Mesenchymal stem cell (in vitro differentiated cells and primary cell): ENCODE results near the gene RPTOR.
"Not testable (repeated sequence)": the region's sequence is repeated elsewhere in the genome, so short reads cannot be mapped to it uniquely, and the experiment has no call there.

Experiments
- DNase-seq: peaks from one replicate; pipeline ENCODE4 v3.0.0-alpha.2; 2013
- H2AFZ ChIP-seq: one replicate; pipeline ENCODE4 v1.6.1; 2013; ENCODE audit warnings: low read depth, mild to moderate bottlenecking, control low read depth, inconsistent platforms, low read length, moderate library complexity
- H2AK5ac ChIP-seq: 2 replicates; pipeline ENCODE4 v1.6.1; 2013; ENCODE audit warnings: low read length, moderate library complexity, mild to moderate bottlenecking, inconsistent platforms; ENCODE audit not compliant: severe bottlenecking
- H2BK120ac ChIP-seq: one replicate; pipeline ENCODE4 v1.6.1; 2013; ENCODE audit warnings: low read depth, mild to moderate bottlenecking, inconsistent platforms, low read length, moderate library complexity
- H2BK12ac ChIP-seq, 2 experiments: one replicate each; pipeline ENCODE4 v1.6.1; 2013; ENCODE audit warnings: inconsistent platforms in 2 of 2, low read length in 2 of 2, mild to moderate bottlenecking in 2 of 2, moderate library complexity in 2 of 2, control low read depth in 1 of 2
- H2BK15ac ChIP-seq: one replicate; pipeline ENCODE4 v1.6.1; 2013; ENCODE audit warnings: mild to moderate bottlenecking, low read depth, inconsistent platforms; ENCODE audit not compliant: poor library complexity, severe bottlenecking
- H2BK5ac ChIP-seq: 2 replicates; pipeline ENCODE4 v1.6.1; 2013; ENCODE audit warnings: low read depth, mild to moderate bottlenecking, low read length, control low read depth, inconsistent platforms; ENCODE audit not compliant: poor library complexity, severe bottlenecking
- H3K14ac ChIP-seq, 2 experiments: one replicate each; pipeline ENCODE4 v1.6.1; 2013; ENCODE audit warnings: inconsistent platforms in 2 of 2, low read length in 2 of 2, control low read depth in 1 of 2, mild to moderate bottlenecking in 1 of 2, moderate library complexity in 1 of 2
- H3K18ac ChIP-seq, 2 experiments: one replicate each; pipeline ENCODE4 v1.6.1; 2013; ENCODE audit warnings: inconsistent platforms in 2 of 2, low read length in 2 of 2, control low read depth in 1 of 2, low read depth in 1 of 2, mild to moderate bottlenecking in 1 of 2
- H3K23ac ChIP-seq, 2 experiments: one replicate each; pipeline ENCODE4 v1.6.1; 2013; ENCODE audit warnings: inconsistent platforms in 2 of 2, low read length in 2 of 2, mild to moderate bottlenecking in 2 of 2, moderate library complexity in 2 of 2, control low read depth in 1 of 2
- H3K27ac ChIP-seq: 2 replicates; pipeline ENCODE4 v1.5.1; 2013; ENCODE audit warnings: mild to moderate bottlenecking, moderate library complexity, low read length, control low read depth, inconsistent platforms; ENCODE audit not compliant: poor library complexity, severe bottlenecking
- H3K27me3 ChIP-seq, 2 experiments: 2 replicates each; pipeline versions ENCODE4 v1.6.1 to v1.7.0; 2013; ENCODE audit warnings: low read length in 2 of 2, mild to moderate bottlenecking in 2 of 2, moderate library complexity in 2 of 2, control low read depth in 1 of 2, inconsistent platforms in 1 of 2; ENCODE audit not compliant: control insufficient read depth in 1 of 2, insufficient read depth in 1 of 2
- H3K36me3 ChIP-seq, 2 experiments: 2 replicates each; pipeline versions ENCODE4 v1.6.1 to v1.7.0; 2013; ENCODE audit warnings: low read length in 2 of 2, control low read depth in 1 of 2, inconsistent platforms in 1 of 2, low read depth in 1 of 2, mild to moderate bottlenecking in 1 of 2; ENCODE audit not compliant: insufficient read depth in 2 of 2, control insufficient read depth in 1 of 2
- H3K4ac ChIP-seq, 2 experiments: one replicate each; pipeline ENCODE4 v1.6.1; 2013; ENCODE audit warnings: inconsistent platforms in 2 of 2, low read length in 2 of 2, mild to moderate bottlenecking in 2 of 2, moderate library complexity in 2 of 2, control low read depth in 1 of 2, low read depth in 1 of 2
- H3K4me1 ChIP-seq: 2 replicates; pipeline ENCODE4 v1.6.1; 2013; ENCODE audit warnings: low read depth, low read length, control low read depth; ENCODE audit not compliant: control insufficient read depth, insufficient read depth
- H3K4me2 ChIP-seq: 2 replicates; pipeline ENCODE4 v1.6.1; 2013; ENCODE audit warnings: low read length, mild to moderate bottlenecking, inconsistent platforms; ENCODE audit not compliant: poor library complexity, severe bottlenecking
- H3K4me3 ChIP-seq, 2 experiments: 2 replicates each; pipeline versions ENCODE4 v1.5.1 to v1.7.0; 2013; ENCODE audit warnings: low read length in 2 of 2, mild to moderate bottlenecking in 2 of 2, control low read depth in 1 of 2, low read depth in 1 of 2; ENCODE audit not compliant: insufficient read depth in 1 of 2
- H3K79me1 ChIP-seq: replicated peaks from 2 replicates; pipeline ENCODE4 v1.6.1; 2013; ENCODE audit warnings: mild to moderate bottlenecking, control low read depth, low read length, inconsistent platforms; ENCODE audit not compliant: poor library complexity, severe bottlenecking
- H3K9ac ChIP-seq: 2 replicates; pipeline ENCODE4 v1.7.0; 2013; ENCODE audit warnings: mild to moderate bottlenecking, low read length, moderate library complexity
- H3K9me3 ChIP-seq: 2 replicates; pipeline ENCODE4 v1.7.0; 2013; ENCODE audit warnings: mild to moderate bottlenecking, low read length; ENCODE audit not compliant: control insufficient read depth
- H4K8ac ChIP-seq: one replicate; pipeline ENCODE4 v1.6.1; 2013; ENCODE audit warnings: inconsistent platforms, mild to moderate bottlenecking, low read length, moderate library complexity
- H4K91ac ChIP-seq: one replicate; pipeline ENCODE4 v1.6.1; 2013; ENCODE audit warnings: mild to moderate bottlenecking, low read length, inconsistent platforms
- WGBS: methylation state at CpG from one replicate; pipeline ENCODE4 v1.1.7; 2013; ENCODE audit warnings: mixed read lengths; 5-methylcytosine and 5-hydroxymethylcytosine counted together

The RPTOR gene

DNA sequence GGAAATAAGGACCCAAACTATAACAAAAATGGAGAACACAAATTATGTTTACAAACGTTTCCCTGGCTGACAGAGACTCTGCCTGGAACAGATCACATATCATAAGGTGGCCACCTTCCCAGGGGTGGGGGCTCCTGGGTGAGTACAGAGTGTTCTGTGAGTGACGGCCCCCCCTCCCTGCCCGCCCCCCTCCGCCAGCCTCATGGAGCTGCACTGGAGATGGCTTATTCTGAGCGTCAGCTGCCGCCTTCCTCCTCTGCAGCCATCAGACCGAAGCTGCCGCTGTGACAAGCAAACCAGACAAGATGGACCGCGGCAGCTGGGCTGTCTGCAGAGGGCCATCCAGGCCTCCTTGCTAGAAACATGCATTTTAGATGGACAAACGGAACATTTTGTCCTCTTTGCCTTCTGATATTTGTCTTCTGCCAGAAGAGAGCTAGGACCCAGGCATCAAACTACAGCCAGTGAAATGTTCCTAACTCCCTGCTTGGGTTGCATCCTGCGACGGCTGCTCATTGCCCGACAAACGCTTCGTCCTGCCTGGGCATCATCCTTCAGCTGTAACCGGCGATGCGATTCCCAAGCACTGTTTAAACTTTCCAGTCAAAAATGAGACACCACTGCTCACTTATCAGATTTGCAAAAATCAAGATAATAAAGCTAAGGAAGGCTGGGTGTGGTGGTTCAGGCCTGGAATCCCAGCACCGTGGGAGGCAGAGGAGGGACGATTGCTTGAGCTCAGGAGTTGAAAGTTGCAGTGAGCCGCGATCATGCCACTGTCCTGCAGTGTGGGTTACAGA lies 15.3 kb upstream of the RPTOR start:
- no peak overlapping the region for H4K8ac ChIP-seq
- H4K91ac ChIP-seq, result no peak overlapping the region
- H3K9ac ChIP-seq, result peak overlapping the region; percentile 32
- H2BK12ac ChIP-seq, result no peak overlapping the region
- no peak overlapping the region for H3K14ac ChIP-seq
- no peaks in the 10 kb centered on the region for H3K79me1 ChIP-seq
- H3K27me3 ChIP-seq, result peaks cover 0 to 52% of the 10 kb centered on the region in 2 experiments
- H3K4ac ChIP-seq, result no peak overlapping the region
- no peak overlapping the region for H3K4me3 ChIP-seq
- peaks cover 12% of the 10 kb centered on the region for H3K4me1 ChIP-seq
- no peak overlapping the region for H2AFZ ChIP-seq
- H3K9me3 ChIP-seq, result no peaks in the 10 kb centered on the region
- DNase-seq, result no peak
- no peak overlapping the region for H2BK120ac ChIP-seq
- no peak overlapping the region for H3K27ac ChIP-seq
- 78% methylated on average over 17 of the region's 23 CpGs for WGBS
- H2BK15ac ChIP-seq, result no peak overlapping the region
- no peak overlapping the region for H2AK5ac ChIP-seq
- H3K4me2 ChIP-seq, result no peak overlapping the region
- H3K36me3 ChIP-seq, result no peaks in the 10 kb centered on the region
- no peak overlapping the region for H3K23ac ChIP-seq
- no peak overlapping the region for H3K18ac ChIP-seq
- H2BK5ac ChIP-seq, result no peak overlapping the region

DNA sequence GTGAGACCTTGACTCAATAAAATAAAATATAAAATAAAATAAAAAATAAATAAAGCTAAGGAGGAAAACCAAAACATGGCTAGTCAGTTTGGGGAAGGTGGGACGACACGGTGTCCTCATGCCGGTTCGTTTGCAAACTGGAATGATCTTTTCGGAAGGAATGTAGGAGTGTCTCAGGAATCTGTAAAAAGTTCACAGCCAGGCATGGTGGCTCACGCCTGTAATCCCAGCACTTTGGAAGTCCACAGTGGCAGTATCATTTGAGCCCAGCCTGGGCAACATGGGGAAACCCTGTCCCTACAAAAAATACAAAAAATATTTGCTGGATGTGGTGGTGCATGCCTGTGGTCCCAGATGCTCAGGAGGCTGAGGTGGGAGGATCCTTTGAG lies 14.7 kb upstream of the RPTOR start:
- 91% methylated on average over 6 of the region's 6 CpGs for WGBS

DNA sequence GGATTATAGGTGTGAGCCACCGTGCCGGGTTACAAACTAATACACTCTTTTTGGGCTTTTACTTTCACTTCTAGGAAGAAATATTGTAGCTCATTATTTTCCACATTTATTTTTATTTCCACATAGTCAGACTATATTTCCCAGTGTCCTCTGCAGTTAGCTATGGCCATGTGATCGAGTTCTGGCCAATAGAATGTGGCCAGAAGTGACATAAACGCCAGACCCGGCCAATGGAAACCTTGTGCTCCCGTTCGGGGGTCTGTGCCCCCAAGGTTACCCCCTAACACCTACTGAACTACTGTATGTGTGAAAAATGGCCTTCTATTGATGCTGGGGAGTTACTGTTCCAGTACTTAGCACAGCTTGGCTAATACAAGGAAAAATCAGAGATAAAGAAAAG lies 13.2 kb upstream of the RPTOR start:
- H3K79me1 ChIP-seq, result no peaks in the 10 kb centered on the region
- no peak overlapping the region for H3K4ac ChIP-seq
- H3K9me3 ChIP-seq, result no peaks in the 10 kb centered on the region
- peaks cover 10% of the 10 kb centered on the region for H3K4me1 ChIP-seq
- H3K23ac ChIP-seq, result no peak overlapping the region
- peaks cover 0 to 36% of the 10 kb centered on the region in 2 experiments for H3K27me3 ChIP-seq
- H2BK15ac ChIP-seq, result no peak overlapping the region
- H3K9ac ChIP-seq, result no peak overlapping the region
- H3K14ac ChIP-seq, result no peak overlapping the region
- H3K36me3 ChIP-seq, result no peaks in the 10 kb centered on the region
- no peak overlapping the region for H3K4me2 ChIP-seq
- H2AK5ac ChIP-seq, result no peak overlapping the region
- no peak overlapping the region for H3K27ac ChIP-seq
- 74% methylated on average over 5 of the region's 7 CpGs for WGBS
- DNase-seq, result no peak
- no peak overlapping the region for H4K8ac ChIP-seq
- no peak overlapping the region for H4K91ac ChIP-seq
- H3K4me3 ChIP-seq, result no peak overlapping the region
- no peak overlapping the region for H2BK120ac ChIP-seq
- no peak overlapping the region for H2BK5ac ChIP-seq
- H3K18ac ChIP-seq, result no peak overlapping the region
- no peak overlapping the region for H2BK12ac ChIP-seq
- no peak overlapping the region for H2AFZ ChIP-seq

More for the DNA sequence above, 14.7 kb upstream of the RPTOR start:
- Histone ChIP-seq H4K91ac (no peak overlapping the region), H2BK120ac (no peak overlapping the region), H3K79me1 (no peaks in the 10 kb centered on the region), H3K14ac (no peak overlapping the region), H3K4me1 (peaks cover 10% of the 10 kb centered on the region), H2AFZ (no peak overlapping the region), H3K9me3 (no peaks in the 10 kb centered on the region), H3K36me3 (no peaks in the 10 kb centered on the region), H3K4me2 (no peak overlapping the region), H3K9ac (no peak overlapping the region), H2BK15ac (no peak overlapping the region), H3K18ac (no peak overlapping the region), H3K4me3 (no peak overlapping the region), H2AK5ac (no peak overlapping the region), H3K27me3 (peaks cover 0 to 50% of the 10 kb centered on the region in 2 experiments), H3K4ac (no peak overlapping the region), H4K8ac (no peak overlapping the region), H3K23ac (no peak overlapping the region), H2BK12ac (no peak overlapping the region), H3K27ac (no peak overlapping the region), H2BK5ac (no peak overlapping the region)
- DNase-seq, result no peak

DNA sequence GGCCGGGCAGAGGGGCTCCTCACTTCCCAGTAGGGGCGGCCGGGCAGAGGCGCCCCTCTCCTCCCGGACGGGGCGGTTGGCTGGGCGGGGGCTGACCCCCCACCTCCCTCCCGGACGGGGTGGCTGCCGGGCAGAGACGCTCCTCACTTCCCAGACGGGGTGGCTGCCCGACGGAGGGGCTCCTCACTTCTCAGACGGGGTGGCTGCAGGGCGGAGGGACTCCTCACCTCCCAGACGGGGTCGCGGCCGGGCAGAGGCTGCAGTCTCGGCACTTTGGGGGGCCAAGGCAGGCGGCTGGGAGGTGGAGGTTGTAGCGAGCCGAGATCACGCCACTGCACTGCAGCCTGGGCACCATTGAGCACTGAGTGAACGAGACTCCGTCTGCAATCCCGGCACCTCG lies 7.3 kb upstream of the RPTOR start:
- H3K27me3 ChIP-seq, result peaks cover 16 to 19% of the 10 kb centered on the region in 2 experiments
- not testable (repeated sequence) for H2BK15ac ChIP-seq, H4K91ac ChIP-seq, H3K79me1 ChIP-seq, H3K27ac ChIP-seq, H3K4ac ChIP-seq, H2BK5ac ChIP-seq, H3K9ac ChIP-seq, H3K4me3 ChIP-seq, H4K8ac ChIP-seq, DNase-seq, H2BK120ac ChIP-seq, H3K9me3 ChIP-seq, H3K14ac ChIP-seq, H2BK12ac ChIP-seq, H3K23ac ChIP-seq, H3K18ac ChIP-seq, H2AFZ ChIP-seq, H3K36me3 ChIP-seq, H3K4me1 ChIP-seq, H3K4me2 ChIP-seq, H2AK5ac ChIP-seq
- 94% methylated on average over 19 of the region's 30 CpGs for WGBS
